K562 (cell line): ENCODE results near the gene MYO3B. TPM values are rescaled to one million over a fixed set of nuclear protein-coding genes. Genes with fewer than 3 reads are reported as not detected.
A peak's percentile ranks its signal among the peaks of the same experiment; 100 is the strongest.

Experiments used
- AFF4 ChIP-seq: sonication (generic); formaldehyde crosslinking; IDR thresholded peaks from 2 replicates; pipeline ENCODE4 v1.8.0; 2023; ENCODE audit warnings: mild to moderate bottlenecking, missing genetic modification reagents
- ARID3B ChIP-seq: fragments of 250-450 bp; sonication (Bioruptor Pico); IDR thresholded peaks from 2 replicates; pipeline ENCODE4 v1.4.0; 2020; ENCODE audit warnings: borderline replicate concordance
- CHAMP1 ChIP-seq: fragments of 450-650 bp; IDR thresholded peaks from 2 replicates; pipeline ENCODE4 v1.6.1; 2016; ENCODE audit warnings: mild to moderate bottlenecking
- ESRRA ChIP-seq: fragments of 450-650 bp; IDR thresholded peaks from 2 replicates; pipeline ENCODE4 v1.6.1; 2014; ENCODE audit warnings: low read depth, mild to moderate bottlenecking, moderate library complexity, borderline replicate concordance
- KLF16 ChIP-seq: IDR thresholded peaks from 2 replicates; pipeline ENCODE4 v1.6.1; 2016; ENCODE audit warnings: antibody characterized with exemption
- MITF ChIP-seq: IDR thresholded peaks from 2 replicates; pipeline ENCODE4 v1.6.1; 2014; ENCODE audit warnings: antibody characterized with exemption
- NBN ChIP-seq: fragments of 450-650 bp; IDR thresholded peaks from 2 replicates; pipeline ENCODE4 v1.6.1; 2016; ENCODE audit warnings: low read depth, mild to moderate bottlenecking
- NFIX ChIP-seq: fragments of 250-450 bp; sonication (Bioruptor Pico); IDR thresholded peaks from 2 replicates; pipeline ENCODE4 v1.4.0; 2020; ENCODE audit warnings: low read depth, mild to moderate bottlenecking, moderate library complexity
- NRF1 ChIP-seq, 2 experiments: fragments of 450-650 bp; IDR thresholded peaks in 1 of 2; conservative IDR thresholded peaks in 1 of 2; 2 replicates each; pipeline ENCODE4 v1.6.1; 2014; ENCODE audit warnings: mild to moderate bottlenecking in 2 of 2
- RBM17 ChIP-seq: fragments of 200-400 bp; formaldehyde crosslinking; IDR thresholded peaks from 2 replicates; pipeline ENCODE4 v1.6.1; 2017; ENCODE audit warnings: low read depth, mild to moderate bottlenecking, low read length, borderline replicate concordance
- ZBTB26 ChIP-seq: fragments of 450-650 bp; formaldehyde crosslinking; IDR thresholded peaks from 2 replicates; pipeline ENCODE4 v1.4.0; 2022; ENCODE audit warnings: missing genetic modification characterization
- ZNF277 ChIP-seq: fragments of 250-450 bp; sonication (Bioruptor Pico); IDR thresholded peaks from 2 replicates; pipeline ENCODE4 v1.8.0; 2022; ENCODE audit warnings: inconsistent platforms, mild to moderate bottlenecking, moderate library complexity, borderline replicate concordance
- polyA plus RNA-seq, 8 experiments: library from polyadenylated mRNA; depleted of rRNA in 4 of 8; stranded (reverse) in 5 of 8; unstranded in 3 of 8; fragments of >200 nt; fragmentation: Nextera tagmentation in 2 of 8; fragmentation: Illumina TruSeq in 1 of 8; extraction: Ambion mirVana in 2 of 8; extraction: Trizol in 1 of 8; gene quantifications; 2 replicates each; pipeline versions ENCODE4 v1.2.1 to v1.2.3, GENCODE V29; 2011 to 2014; ENCODE audit warnings: inconsistent platforms in 1 of 8, missing spikeins in 1 of 8
- total RNA-seq, 7 experiments: library from RNA; depleted of rRNA in 6 of 7; stranded (reverse); fragments of >200 nt in 6 of 7; fragmentation: Illumina TruSeq in 2 of 7; extraction: Trizol in 2 of 7; gene quantifications; 2 replicates each; pipeline versions ENCODE4 v1.2.1 to v1.2.3, GENCODE V29; 2011 to 2021; ENCODE audit warnings: low replicate concordance in 1 of 7

MYO3B gene
- total and polyA plus RNA-seq, 9 of the 15 experiments (the other 6 are each of a cell fraction or from before 2014, with no cell fraction given), result 2.7 to 6.5 (median 3.6) TPM

GRCh38 chr2:170409164-170409535, 231.2 kb downstream of the MYO3B start (continued):
- TF ChIP-seq ZNF277 (CRISPR knock-in tag) (no peak), AFF4 (CRISPR knock-in tag) (no peak), ARID3B (CRISPR knock-in tag) (no peak), CHAMP1 (peak; percentile 67; the same call in 1 of the 2 replicates), RBM17 (no peak), NBN (0 out of 2 replicates have a peak, but pooled peaks have one; percentile 20), NFIX (no peak), NRF1 (conservative IDR thresholded peaks at IDR 0.05 in 1 of 2, IDR thresholded peaks at IDR 0.05 in 1 of 2) (0 out of 4 replicates have a peak, but pooled peaks of 1 of the 2 experiments have one; percentile 10), KLF16 (peak; percentile 59; the same call in 1 of the 2 replicates), MITF (no peak), ZBTB26 (CRISPR knock-in tag) (no peak), ESRRA (0 out of 2 replicates have a peak, but pooled peaks have one; percentile 36)
